Thymus (tissue), 11 donors: ENCODE results near the gene SLC9A4. TPM values are rescaled to one million over a fixed set of nuclear protein-coding genes. Genes with fewer than 3 reads are reported as not detected.
"Not testable (repeated sequence)": the region's sequence is repeated elsewhere in the genome, so short reads cannot be mapped to it uniquely, and the experiment has no call there.

Source experiments
- DNase-seq, 9 donors: peaks; one replicate each; pipeline ENCODE4 v3.0.0-alpha.2; 2013; ENCODE audit warnings: low spot score in 9 of 9, low read depth in 6 of 9, missing footprints in 1 of 9
- H3K27ac ChIP-seq, 2 donors: one replicate each; pipeline ENCODE4 v1.5.1; 2013; ENCODE audit warnings: control low read depth in 1 of 2, low read depth in 1 of 2, low read length in 1 of 2, mild to moderate bottlenecking in 1 of 2, moderate library complexity in 1 of 2
- H3K27me3 ChIP-seq, 2 donors: one replicate each; pipeline ENCODE4 v1.5.1; 2013; ENCODE audit warnings: low read length in 1 of 2; ENCODE audit not compliant: control insufficient read depth in 2 of 2, insufficient read depth in 1 of 2
- H3K36me3 ChIP-seq, 2 donors: one replicate each; pipeline ENCODE4 v1.5.1; 2013; ENCODE audit warnings: low read length in 1 of 2, mild to moderate bottlenecking in 1 of 2, moderate library complexity in 1 of 2; ENCODE audit not compliant: control insufficient read depth in 2 of 2, insufficient read depth in 2 of 2
- H3K4me1 ChIP-seq, 2 donors: one replicate each; pipeline ENCODE4 v1.5.1; 2013; ENCODE audit warnings: low read length in 2 of 2; ENCODE audit not compliant: control insufficient read depth in 2 of 2, insufficient read depth in 2 of 2
- H3K4me3 ChIP-seq, 2 donors: one replicate each; pipeline ENCODE4 v1.5.1; 2013; ENCODE audit warnings: low read length in 2 of 2, control low read depth in 1 of 2, mild to moderate bottlenecking in 1 of 2
- H3K9me3 ChIP-seq, 2 donors: one replicate each; pipeline ENCODE4 v1.5.1; 2013; ENCODE audit warnings: low read length in 1 of 2, mild to moderate bottlenecking in 1 of 2; ENCODE audit not compliant: control insufficient read depth in 2 of 2, insufficient read depth in 1 of 2
- WGBS: extraction: QIAGEN DNeasy Blood & Tissue Kit; methylation state at CpG from one replicate; pipeline ENCODE4 v1.1.7; 2013; 5-methylcytosine and 5-hydroxymethylcytosine counted together
- polyA plus RNA-seq: library from polyadenylated mRNA; stranded (reverse); fragments of 200-250 nt; gene quantifications from one replicate; pipeline ENCODE4 v1.2.3, GENCODE V29; 2013
- total RNA-seq: library from RNA; stranded (reverse); fragments of 120-200 nt; gene quantifications from one replicate; pipeline ENCODE4 v1.2.4, GENCODE V29; 2013
- donor health status: healthy.

Gene SLC9A4
- total and polyA plus RNA-seq, 2 donors: 0.05 to 0.66 TPM

- H3K4me3 ChIP-seq: no peak overlapping the region
- WGBS: 96% methylated on average over 2 of the region's 2 CpGs
- H3K4me1 ChIP-seq: no peaks in the 10 kb centered on the region
- H3K27ac ChIP-seq: no peak overlapping the region
- H3K9me3 ChIP-seq: no peaks in the 10 kb centered on the region
- no peaks in the 10 kb centered on the region for H3K27me3 ChIP-seq
- no peak for DNase-seq
- H3K36me3 ChIP-seq: no peaks in the 10 kb centered on the region
Measured at GRCh38 chr2:102547462-102547861, 74.4 kb downstream of the SLC9A4 start.

GRCh38 chr2:102549027-102549426 lies 76.0 kb downstream of the SLC9A4 start:
- H3K27ac ChIP-seq: no peak overlapping the region
- no peaks in the 10 kb centered on the region for H3K27me3 ChIP-seq
- H3K36me3 ChIP-seq: no peaks in the 10 kb centered on the region
- H3K4me3 ChIP-seq: no peak overlapping the region
- no peaks in the 10 kb centered on the region for H3K4me1 ChIP-seq
- DNase-seq: no peak
- no peaks in the 10 kb centered on the region for H3K9me3 ChIP-seq
- 2% methylated on average over 1 of the region's 1 CpG for WGBS

- H3K4me3 ChIP-seq: no peak overlapping the region
- H3K9me3 ChIP-seq: no peaks in the 10 kb centered on the region
- no peaks in the 10 kb centered on the region for H3K4me1 ChIP-seq
- no peak overlapping the region for H3K27ac ChIP-seq
- H3K36me3 ChIP-seq: no peaks in the 10 kb centered on the region
- H3K27me3 ChIP-seq: no peaks in the 10 kb centered on the region
- no peak for DNase-seq
- 98% methylated on average over 2 of the region's 2 CpGs for WGBS
Measured at GRCh38 chr2:102550151-102550550, 77.1 kb downstream of the SLC9A4 start.

GRCh38 chr2:102551329-102552096 lies 78.5 kb downstream of the SLC9A4 start:
- 96% methylated on average over 2 of the region's 2 CpGs for WGBS

GRCh38 chr2:102553601-102554000 lies 80.6 kb downstream of the SLC9A4 start:
- Histone ChIP-seq H3K27ac (no peak overlapping the region), H3K4me1 (no peaks in the 10 kb centered on the region), H3K4me3 (no peak overlapping the region), H3K36me3 (no peaks in the 10 kb centered on the region), H3K9me3 (no peaks in the 10 kb centered on the region), H3K27me3 (no peaks in the 10 kb centered on the region)
- WGBS: 0% methylated on average over 1 of the region's 1 CpG
- no peak for DNase-seq

More at GRCh38 chr2:102551329-102552096, 78.5 kb downstream of the SLC9A4 start:
- no peak for DNase-seq
- Histone ChIP-seq H3K4me1 (no peaks in the 10 kb centered on the region), H3K4me3 (no peak overlapping the region), H3K9me3 (no peaks in the 10 kb centered on the region), H3K36me3 (no peaks in the 10 kb centered on the region), H3K27ac (no peak overlapping the region), H3K27me3 (no peaks in the 10 kb centered on the region)

GRCh38 chr2:102558463-102558862 lies 85.4 kb downstream of the SLC9A4 start:
- Histone ChIP-seq H3K4me3 (no peak overlapping the region), H3K27me3 (no peaks in the 10 kb centered on the region), H3K27ac (no peak overlapping the region), H3K4me1 (no peaks in the 10 kb centered on the region), H3K9me3 (no peaks in the 10 kb centered on the region), H3K36me3 (no peaks in the 10 kb centered on the region)
- no peak for DNase-seq
- WGBS: 94% methylated on average over 1 of the region's 1 CpG

- not testable (repeated sequence) for H3K36me3 ChIP-seq, DNase-seq, H3K27ac ChIP-seq, H3K4me1 ChIP-seq, H3K9me3 ChIP-seq, H3K27me3 ChIP-seq, H3K4me3 ChIP-seq
- 95% methylated on average over 1 of the region's 1 CpG for WGBS
Measured at GRCh38 chr2:102562542-102562941, 89.5 kb downstream of the SLC9A4 start.

GRCh38 chr2:102575888-102576287 lies 102.9 kb downstream of the SLC9A4 start:
- Histone ChIP-seq H3K27me3 (no peaks in the 10 kb centered on the region), H3K36me3 (no peaks in the 10 kb centered on the region), H3K27ac (no peak overlapping the region), H3K4me3 (no peak overlapping the region), H3K4me1 (no peaks in the 10 kb centered on the region), H3K9me3 (no peaks in the 10 kb centered on the region)
- no peak for DNase-seq
- 99% methylated on average over 1 of the region's 1 CpG for WGBS

- no peaks in the 10 kb centered on the region for H3K9me3 ChIP-seq
- H3K4me3 ChIP-seq: no peak overlapping the region
- WGBS: 96% methylated on average over 2 of the region's 2 CpGs
- no peak overlapping the region for H3K27ac ChIP-seq
- no peak for DNase-seq
- H3K4me1 ChIP-seq: no peaks in the 10 kb centered on the region
- H3K36me3 ChIP-seq: no peaks in the 10 kb centered on the region
- no peaks in the 10 kb centered on the region for H3K27me3 ChIP-seq
Measured at GRCh38 chr2:102578376-102578775, 105.3 kb downstream of the SLC9A4 start.
